Dedifferentiated amniotic fluid mesenchymal stem cell (primary cell): ENCODE data around the gene ARAP2.

Experiments used
- DNase-seq: peaks from one replicate; pipeline ENCODE4 v3.0.0-alpha.2; 2016; ENCODE audit errors: extremely low spot score

The ARAP2 gene

GRCh38 chr4:36220776-36221175 is 23.5 kb downstream of the ARAP2 start:
- DNase-seq: no peak

DNA sequence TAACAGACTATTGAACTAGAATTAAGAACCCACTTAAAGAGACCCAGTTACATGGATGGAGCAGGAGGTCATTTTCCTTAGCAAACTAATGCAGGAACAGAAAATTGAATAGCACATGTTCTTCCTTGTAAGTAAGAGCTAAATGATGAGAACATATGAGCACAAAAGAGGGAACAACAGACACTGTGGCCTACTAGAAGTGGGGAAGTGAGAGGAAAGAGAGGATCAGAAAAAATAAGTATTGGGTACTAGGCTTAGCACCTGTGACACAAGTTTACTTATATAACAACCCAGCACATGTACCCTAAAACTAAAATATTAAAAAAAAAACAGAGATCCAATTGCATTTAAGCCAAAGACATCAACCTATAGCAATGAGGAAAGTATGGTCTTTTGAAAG is 26.2 kb downstream of the ARAP2 start:
- no peak for DNase-seq

- DNase-seq: no peak
Measured at GRCh38 chr4:36215627-36216026, 28.7 kb downstream of the ARAP2 start.

DNA sequence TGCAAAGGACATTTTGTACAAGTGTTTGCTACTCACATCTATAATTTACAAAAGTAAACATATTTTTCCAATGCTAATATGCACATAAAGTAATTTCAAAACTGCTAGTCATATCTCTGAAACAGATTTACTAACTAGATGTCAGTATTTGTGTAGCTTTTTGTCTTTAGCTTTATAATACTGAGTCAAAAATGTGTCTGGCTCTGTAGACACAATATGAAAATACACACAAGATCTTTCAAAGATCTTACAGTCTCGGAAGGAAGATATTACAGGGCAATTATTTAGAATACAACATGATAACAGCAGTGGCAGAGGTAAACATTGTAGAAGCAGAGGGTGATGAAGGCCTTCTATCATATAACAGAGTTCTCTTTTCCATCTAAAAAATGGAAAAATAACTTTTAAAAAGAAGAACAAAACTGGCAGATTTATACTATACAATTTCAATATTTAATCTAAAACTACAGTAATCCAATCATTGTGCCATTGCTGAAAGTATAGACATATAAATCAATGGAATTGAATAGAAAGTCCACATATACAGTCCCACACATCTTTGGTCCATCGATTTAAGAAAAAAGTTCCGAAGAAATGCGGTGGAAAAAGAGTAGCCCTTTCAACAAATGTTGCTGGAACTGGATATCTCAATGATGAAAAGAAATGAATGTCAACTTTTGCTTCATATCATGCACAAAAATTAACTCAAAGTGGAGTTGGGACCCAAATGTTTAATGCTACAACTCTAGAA is 29.4 kb downstream of the ARAP2 start:
- DNase-seq: no peak

GRCh38 chr4:36213977-36214376 is 30.3 kb downstream of the ARAP2 start:
- no peak for DNase-seq

DNA sequence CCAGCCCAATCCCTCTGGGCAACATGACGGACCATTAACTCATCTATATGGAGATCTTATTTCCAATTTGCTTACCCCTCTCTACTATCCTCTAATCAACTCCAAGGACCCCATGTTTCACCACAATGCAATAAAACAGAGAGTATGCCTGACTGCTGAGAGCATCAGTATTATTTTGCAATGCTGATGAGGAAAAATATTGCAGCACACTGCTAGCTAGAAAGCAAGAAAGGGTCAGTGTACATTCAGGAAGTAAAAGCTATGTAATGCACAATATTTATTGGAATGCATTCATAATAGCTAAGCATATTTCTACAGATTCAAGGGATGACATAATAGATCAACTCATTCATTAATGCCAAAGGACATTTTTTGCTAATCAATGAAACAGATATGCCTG is 33.2 kb downstream of the ARAP2 start:
- DNase-seq: no peak

DNA sequence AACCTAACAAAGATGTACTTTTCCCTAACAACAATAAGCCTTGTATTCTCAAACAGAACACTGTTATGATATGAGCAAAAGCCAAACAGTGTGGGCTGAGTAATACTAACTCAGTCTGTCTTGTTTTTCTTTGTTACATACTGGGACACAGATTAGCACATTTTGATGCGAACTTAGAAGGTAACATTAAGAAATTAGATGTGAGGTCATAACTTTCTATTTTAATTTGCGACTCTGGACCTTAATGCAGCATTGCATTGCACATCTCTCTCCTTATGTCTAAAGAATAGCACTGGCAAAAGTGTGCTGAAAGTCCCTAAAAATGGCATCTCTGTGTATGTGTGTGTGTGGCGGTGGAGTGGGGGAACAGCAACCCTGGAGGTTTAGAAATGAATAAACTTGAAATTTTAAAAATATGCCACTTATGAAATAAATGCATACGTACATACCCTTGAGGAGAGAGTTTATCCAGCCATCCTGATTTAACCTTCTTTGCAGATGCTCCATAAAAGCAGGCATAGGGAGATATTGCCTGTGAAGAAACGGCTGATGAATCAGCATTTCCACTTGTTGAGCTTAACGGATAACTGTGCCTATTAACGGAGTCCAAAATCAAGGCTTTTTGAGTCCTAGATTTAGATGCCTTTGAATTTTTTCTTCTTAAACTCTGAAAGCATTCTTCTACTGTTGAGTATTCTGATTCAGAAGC is 34.2 kb downstream of the ARAP2 start:
- DNase-seq: no peak

DNA sequence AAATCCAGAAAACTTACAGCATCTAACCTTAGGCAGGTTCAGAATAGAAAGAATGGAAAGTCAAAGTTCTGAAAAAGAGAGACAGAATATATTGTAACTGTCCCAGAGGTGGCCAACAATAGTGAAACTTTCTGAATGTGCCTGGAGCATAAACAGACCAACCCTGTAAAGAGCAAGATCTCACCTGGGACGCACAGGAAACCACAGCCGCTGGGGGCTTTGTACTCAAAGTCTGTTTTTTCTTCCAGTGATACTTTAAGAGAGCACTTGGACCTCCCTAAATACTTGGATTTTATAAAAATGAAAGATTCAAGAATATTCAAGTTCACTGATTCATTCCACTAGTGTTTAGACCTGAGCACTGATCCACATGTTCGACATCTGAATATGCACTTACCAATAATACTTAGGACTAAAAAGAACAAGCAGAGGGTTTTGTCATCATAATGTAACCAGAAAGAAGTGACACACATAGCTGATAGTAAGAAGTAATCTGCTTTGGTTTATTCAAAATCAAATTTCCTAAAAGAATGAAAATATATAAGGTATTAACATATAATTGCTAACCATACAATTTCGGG is 35.3 kb downstream of the ARAP2 start:
- no peak for DNase-seq

DNA sequence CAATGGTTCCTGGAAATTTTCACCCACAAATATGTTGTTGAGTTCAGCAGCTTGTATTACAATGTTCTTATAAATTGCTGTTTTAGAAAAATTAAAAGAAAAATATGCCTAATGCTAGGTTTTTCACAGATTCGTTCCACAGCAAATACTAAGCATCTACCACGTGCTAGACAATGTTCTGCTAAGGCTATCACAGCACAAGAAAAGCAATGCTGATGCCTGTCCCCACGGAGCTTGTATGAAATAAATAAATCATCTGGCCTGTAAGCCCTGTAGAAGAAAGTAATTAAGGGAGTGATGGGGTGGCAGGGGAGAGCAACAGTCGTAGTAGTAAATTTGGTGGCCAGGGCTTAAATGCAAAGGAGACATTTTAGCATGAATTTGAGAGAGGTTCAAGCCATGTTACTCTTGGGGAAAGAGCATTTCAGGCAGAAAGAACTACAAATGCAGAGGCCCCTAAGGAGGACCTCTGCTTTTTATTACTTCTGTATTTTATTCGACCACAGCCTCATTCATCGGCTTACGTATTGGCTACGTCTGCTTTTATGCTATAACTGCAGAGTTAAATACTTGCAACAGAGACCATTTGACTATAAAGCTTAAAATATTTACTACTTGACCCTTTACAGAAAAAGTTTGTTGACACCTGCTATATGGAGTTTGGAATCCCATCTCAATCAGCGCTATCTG is 36.3 kb downstream of the ARAP2 start:
- no peak for DNase-seq

GRCh38 chr4:36207367-36207766 is 36.9 kb downstream of the ARAP2 start:
- DNase-seq: no peak

- DNase-seq: no peak
Measured at GRCh38 chr4:36206603-36207311, 37.6 kb downstream of the ARAP2 start.

- DNase-seq: no peak
Measured at GRCh38 chr4:36206012-36206411, 38.3 kb downstream of the ARAP2 start.

DNA sequence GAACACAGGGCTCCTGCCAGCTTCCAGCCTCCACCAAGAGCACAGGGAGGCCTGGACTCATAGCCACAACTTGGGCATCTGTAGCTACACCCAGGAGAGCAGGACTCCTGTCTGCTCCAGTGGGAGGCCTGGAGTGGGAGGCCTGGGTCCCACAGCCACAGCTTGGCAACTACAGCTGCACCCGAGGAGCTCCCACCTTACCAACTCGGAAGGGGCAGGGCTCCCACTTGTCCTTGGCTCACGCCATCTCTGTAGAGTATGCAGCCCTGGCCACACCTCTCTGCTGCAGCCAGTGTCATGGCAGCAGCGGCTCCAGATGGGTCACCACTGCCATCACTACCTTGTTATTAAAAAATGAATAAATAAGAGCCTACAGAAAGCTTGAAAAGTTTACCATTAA is 45.5 kb downstream of the ARAP2 start:
- no peak for DNase-seq

DNA sequence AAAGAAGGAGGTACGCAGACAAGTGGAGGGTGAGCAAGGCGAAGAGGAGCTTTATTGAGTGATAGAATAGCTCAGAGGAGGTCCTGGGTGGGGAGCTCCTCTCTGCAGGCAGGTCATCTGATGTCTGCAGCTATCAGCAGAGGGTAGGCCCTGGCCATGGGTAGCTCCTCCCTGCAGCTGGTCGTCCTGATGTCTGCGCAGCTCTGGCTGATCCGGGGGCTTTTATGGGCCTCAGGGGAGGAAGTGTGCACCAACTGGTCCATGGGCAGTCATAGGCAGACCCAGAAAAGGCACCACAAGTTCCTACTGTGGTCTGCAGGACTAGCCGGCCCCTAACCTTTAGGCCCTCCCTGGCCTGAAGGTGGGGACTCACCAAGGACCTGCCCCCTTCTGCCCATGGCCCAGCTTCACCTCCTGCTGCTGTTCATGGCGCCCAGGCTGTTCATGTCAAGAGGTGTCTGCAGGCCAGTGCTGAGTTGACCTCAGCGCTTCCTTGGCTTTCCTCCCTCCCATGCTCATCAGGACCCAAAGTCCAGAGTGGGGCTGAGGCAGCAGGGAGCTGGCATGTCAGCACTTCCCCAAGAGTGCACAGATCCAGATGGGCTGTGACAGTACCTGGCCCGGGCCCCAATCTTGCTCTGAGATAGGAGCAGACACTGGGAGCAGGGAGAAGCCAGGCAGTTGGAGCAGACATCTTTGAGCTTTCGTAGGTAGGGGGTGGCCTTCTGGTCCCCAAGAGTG is 46.1 kb downstream of the ARAP2 start:
- DNase-seq: no peak

GRCh38 chr4:36197501-36197900 is 46.8 kb downstream of the ARAP2 start:
- DNase-seq: no peak

GRCh38 chr4:36196145-36196913 is 48.0 kb downstream of the ARAP2 start:
- DNase-seq: no peak

GRCh38 chr4:36192922-36193321 is 51.4 kb downstream of the ARAP2 start:
- DNase-seq: no peak

GRCh38 chr4:36189511-36190226 is 54.6 kb downstream of the ARAP2 start:
- DNase-seq: no peak

DNA sequence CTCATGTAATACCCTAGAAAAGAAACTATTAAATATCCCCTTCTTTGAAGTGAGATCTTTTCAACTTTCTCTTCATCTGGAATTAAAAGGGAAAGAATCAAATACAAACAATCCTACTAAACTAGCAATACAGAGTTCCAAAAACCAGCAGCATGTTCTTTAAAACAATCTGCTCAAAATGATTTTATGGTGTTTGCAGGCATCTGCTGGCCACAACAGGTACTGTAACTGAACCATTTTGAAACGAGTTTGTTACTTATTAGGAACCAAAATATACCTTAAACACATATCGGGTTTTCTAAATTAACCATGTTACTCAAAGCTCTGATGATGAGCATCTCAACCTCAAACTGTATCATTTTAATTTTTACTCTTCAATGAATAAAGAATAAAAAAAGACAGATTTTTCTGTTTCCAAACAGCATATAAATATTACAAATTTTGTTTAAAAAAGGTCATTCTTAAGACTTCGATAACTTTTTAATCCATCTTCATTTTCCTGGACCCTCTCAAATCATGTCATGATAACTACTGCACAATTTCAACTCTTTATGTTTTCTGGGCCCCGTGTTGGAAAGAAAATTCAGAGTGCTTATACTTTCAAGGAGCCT is 56.5 kb downstream of the ARAP2 start:
- no peak for DNase-seq
